HG03175 (cell line): ENCODE data around the gene RBPMS2.

Experiments used
- ATAC-seq: cut with Tn5 transposase; IDR thresholded peaks from one replicate; pipeline ENCODE4 v1.9.1; 2021; ENCODE audit warnings: mild to moderate bottlenecking, moderate library complexity; ENCODE audit not compliant: unreplicated experiment

Gene RBPMS2

GRCh38 chr15:64696481-64696880 is 78.9 kb downstream of the RBPMS2 start:
- ATAC-seq: no peak

DNA sequence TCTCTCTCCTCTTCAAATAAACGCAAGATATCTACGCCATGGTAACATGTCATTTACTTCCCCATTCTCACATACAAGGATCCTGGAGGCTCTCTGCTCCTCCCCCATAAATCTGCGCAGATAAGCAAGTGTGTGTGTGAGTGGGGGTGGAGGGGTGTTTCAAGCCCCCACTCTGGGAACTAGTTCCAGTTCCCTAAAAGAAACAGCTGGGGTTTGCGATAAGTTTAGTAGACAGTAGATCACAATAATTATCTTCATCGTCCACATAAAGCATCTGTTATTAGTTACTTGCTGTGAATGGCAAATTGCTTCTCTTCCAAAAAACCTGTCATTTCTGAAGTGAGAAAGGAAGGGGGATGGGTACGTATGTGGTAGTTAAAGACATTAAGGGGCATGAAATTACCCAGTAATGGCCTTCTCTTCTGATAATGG is 79.8 kb downstream of the RBPMS2 start:
- ATAC-seq: no peak

- ATAC-seq: no peak
Observed at GRCh38 chr15:64694816-64695215, 80.6 kb downstream of the RBPMS2 start.

DNA sequence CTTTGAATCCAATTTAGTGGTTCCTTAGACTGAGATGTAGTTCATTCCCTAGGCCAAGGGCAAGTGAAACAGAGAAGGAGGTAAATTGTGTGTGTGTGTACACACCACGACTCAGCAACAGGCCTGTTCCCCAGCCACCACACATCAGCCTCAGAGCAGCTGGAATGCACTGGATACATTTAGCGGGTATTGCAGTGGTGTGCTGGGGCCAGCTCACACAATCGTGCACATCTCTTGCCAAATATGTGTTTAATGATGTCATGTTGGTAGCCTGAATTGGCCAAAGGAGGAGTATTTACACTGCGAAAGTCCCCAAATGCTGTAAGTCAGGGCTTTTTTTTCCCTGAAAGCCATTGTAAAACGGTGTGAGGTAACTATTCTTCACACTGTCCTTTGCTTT is 82.3 kb downstream of the RBPMS2 start:
- ATAC-seq: no peak

- ATAC-seq: no peak
Observed at GRCh38 chr15:64691896-64692565, 83.4 kb downstream of the RBPMS2 start.

- no peak for ATAC-seq
Observed at GRCh38 chr15:64690578-64691296, 84.7 kb downstream of the RBPMS2 start.

GRCh38 chr15:64690008-64690407 is 85.4 kb downstream of the RBPMS2 start:
- ATAC-seq: no peak
